Stimulated activated CD4-positive, alpha-beta T cell treated with anti-CD3 and anti-CD28 coated beads, TNF-alpha, amount 100 ng/mL, for 4 hours (primary cell): ENCODE results near the gene DYDC2.
"Not testable (repeated sequence)": the region's sequence is repeated elsewhere in the genome, so short reads cannot be mapped to it uniquely, and the experiment has no call there.

Experiments used
- DNase-seq, 3 experiments: peaks; one replicate each; pipeline ENCODE4 v3.0.0-alpha.2; 2020; ENCODE audit warnings: low read depth in 3 of 3

The DYDC2 gene

GRCh38 chr10:80413271-80413996 lies 56.9 kb downstream of the DYDC2 start:
- no peak for DNase-seq

- no peak for DNase-seq
Measured at GRCh38 chr10:80414142-80414895, 57.7 kb downstream of the DYDC2 start.

- DNase-seq: no peak
Measured at GRCh38 chr10:80415734-80416478, 59.3 kb downstream of the DYDC2 start.

GRCh38 chr10:80416479-80417098 lies 60.0 kb downstream of the DYDC2 start:
- no peak for DNase-seq

GRCh38 chr10:80417256-80417655 lies 60.7 kb downstream of the DYDC2 start:
- DNase-seq: not testable (repeated sequence)
